A172 (cell line): ENCODE data around the gene C4orf36. TPM values are rescaled to one million over a fixed set of nuclear protein-coding genes. Genes with fewer than 3 reads are reported as not detected.

Experiments used
- DNase-seq: peaks from one replicate; pipeline ENCODE4 v3.0.0-alpha.2; 2015; ENCODE audit warnings: low spot score
- total RNA-seq: library from RNA; depleted of rRNA; stranded (reverse); fragments of >200 nt; shearing (Covaris generic); gene quantifications from 2 replicates; pipeline ENCODE4 v1.2.3, GENCODE V29; 2014; rRNA removed

Gene C4orf36
- total RNA-seq, result 2.9 TPM in 1 of 2 replicates, not detected in the other

DNA sequence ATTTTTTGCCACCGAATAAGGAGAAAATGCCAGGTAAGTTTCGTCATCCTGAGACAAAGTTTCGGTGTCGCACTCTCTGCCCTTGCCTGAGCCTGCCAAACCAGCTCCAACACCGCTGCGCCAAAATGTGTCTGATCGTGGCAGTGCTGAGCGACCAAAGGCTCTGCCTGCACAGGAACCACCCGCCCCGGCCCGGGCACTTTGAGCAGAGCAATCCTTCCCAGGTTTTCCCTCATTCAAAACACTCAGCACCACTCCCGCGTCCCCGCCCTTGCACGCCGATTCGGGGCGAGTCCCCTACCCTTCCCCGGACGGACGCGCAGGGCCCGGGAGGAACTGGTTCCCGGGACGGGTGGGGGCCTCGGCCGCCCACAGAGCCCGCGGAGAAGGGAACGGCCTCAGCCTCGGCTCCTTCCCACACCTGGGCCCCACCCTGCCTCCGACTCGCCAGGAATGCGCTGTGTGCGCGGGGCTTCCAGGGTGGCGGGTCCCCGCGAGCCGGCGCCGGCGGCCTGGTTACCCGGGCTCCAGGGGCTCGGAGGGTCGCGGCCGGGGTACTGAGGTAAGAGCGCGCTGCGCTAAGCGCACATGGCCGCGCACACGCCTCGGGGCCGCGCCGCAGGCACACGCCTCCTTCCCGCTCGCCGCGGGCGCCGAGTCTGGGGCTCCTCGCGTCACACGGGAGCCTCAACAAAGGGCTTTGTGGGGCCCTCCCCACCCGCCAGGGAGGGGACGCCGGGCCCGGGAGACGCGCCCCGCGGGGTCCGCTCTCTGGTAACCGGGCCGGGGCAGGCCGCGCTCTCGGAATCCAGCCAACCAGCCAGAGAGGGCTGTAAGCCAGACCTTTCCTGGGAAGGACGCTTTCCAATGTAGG lies at the start of gene C4orf36:
Gene C4orf36, minus strand, starts transcription at position 661 of the 874 bp plus-strand sequence. CDS start 902 bp downstream, outside the sequence.
- peak; percentile 49 for DNase-seq

- no peak for DNase-seq
Observed at GRCh38 chr4:86940920-86941460, 48.8 kb upstream of the C4orf36 start.

DNA sequence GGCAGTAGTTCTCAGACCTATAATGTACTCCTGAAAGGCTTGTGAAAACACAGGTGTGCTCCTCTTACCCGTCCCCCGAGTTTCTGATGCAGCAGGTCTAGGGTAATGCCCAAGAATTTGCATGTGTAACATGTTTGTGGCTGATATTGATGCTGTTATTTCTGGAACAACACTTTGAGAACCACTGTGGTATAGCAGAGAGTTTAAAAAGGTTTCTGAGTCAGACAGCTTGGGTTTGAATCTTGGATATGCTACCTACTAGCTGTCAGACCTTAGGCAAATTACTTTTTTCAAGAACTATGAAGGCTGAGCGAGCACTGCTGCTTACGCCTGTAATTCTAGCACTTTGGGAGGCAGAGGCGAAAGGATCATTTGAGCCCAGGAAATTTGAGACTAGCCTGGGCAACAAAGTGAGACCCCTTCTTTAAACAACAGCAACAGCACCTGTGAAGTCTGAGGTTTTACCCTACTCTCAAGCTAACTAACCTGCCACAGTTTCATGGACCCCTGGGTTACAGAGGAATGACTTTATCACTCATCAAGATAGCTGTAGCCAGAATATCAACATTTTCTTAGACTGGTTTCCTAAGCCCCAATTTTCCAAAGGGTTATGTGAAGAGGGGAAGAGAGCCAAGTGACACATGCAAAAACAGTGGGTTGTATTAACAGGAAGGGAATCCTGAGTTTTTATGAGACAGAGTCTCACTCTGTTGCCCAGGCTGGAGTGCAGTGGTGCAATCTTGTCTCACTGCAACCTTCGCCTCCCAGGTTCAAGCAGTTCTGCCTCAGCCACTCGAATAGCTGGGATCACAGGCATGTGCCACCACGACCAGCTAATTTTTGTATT lies 47.7 kb upstream of the C4orf36 start:
- no peak for DNase-seq

DNA sequence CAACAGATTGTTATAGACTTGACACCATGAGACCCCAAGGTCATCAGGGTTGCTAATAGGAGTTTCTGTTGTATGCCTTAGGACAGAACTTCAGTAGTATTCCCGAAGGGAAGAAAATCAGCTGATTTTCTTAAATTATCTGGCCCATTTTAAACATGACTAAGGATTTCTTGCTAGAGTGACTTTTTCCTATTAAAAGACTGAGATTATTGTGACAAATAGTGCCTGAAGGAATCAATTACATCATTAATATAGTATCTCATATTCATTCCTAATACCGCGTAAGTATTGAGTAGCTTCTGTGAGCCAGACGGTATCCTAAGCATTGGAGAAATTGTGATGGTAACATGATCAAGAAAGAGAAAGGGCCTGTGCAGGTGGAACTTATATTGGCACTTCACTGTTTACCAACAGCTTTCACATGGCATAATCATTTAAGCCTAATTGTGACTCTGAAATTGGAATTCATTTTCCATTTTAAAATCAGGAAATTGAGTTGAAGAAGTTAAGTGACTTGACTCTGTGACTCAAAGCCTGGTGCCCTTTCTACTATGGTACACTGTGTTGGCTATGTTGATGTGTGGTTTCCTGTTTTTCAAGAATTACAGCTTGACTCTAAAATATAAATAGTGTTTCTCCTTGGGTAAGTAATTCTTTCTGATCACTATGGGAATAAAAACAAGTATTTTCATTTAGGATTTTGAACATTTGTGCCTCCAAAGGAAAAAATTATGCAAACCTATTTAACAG lies 46.7 kb upstream of the C4orf36 start:
- no peak for DNase-seq

GRCh38 chr4:86935853-86936733 lies 43.9 kb upstream of the C4orf36 start:
- peak; percentile 75 for DNase-seq

GRCh38 chr4:86935566-86935852 lies 43.3 kb upstream of the C4orf36 start:
- no peak for DNase-seq

- peak; percentile 79 for DNase-seq
Observed at GRCh38 chr4:86934771-86935565, 42.7 kb upstream of the C4orf36 start, which contains the start of gene AFF1. AFF1 (plus strand) TSS chr4:86935011; CDS start chr4:86948534, 13,523 bp downstream.

- DNase-seq, result no peak
Observed at GRCh38 chr4:86934147-86934770, 42.0 kb upstream of the C4orf36 start.

DNA sequence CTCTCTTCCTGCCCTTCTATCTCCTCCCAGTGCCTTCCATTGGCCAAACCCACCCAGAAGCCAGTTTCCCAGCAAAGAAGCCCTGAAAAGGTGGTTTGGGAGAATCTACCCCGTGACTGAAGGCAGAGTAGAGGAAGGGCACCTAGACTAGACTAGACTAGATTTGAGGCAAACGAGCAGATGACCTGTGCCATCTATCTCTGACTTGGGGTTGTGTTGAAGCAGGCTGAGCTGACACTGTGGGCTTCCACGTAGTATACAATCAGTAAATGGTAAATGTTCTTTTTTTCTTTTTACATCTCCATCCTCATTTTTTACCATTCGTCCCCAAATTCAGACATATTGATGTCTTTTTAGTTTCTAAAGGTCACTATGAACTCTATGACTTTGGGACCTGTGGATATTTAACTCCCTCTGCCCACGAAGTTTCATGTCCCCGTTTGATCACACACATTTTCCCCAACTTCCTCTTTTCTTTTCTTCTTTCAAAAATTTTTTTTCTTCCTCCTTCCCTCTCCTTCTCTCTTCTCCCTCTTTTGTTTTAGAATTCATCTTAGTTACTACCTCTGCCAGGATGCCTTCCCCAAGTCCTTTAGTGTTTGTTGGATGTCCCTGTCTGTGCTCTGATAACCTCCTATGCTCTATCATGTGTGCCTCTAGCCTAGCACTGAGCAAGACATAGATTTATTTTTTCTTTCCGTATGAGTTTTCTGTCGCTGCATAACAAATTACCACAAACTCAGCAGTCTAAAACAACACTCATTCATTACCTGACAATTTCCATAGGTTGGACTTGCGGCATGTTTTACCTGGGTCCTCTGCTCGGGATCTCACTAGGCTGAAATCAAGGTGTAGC lies 36.4 kb upstream of the C4orf36 start:
- no peak for DNase-seq

- peak; percentile 37 for DNase-seq
Observed at GRCh38 chr4:86927843-86928395, 35.7 kb upstream of the C4orf36 start.

DNA sequence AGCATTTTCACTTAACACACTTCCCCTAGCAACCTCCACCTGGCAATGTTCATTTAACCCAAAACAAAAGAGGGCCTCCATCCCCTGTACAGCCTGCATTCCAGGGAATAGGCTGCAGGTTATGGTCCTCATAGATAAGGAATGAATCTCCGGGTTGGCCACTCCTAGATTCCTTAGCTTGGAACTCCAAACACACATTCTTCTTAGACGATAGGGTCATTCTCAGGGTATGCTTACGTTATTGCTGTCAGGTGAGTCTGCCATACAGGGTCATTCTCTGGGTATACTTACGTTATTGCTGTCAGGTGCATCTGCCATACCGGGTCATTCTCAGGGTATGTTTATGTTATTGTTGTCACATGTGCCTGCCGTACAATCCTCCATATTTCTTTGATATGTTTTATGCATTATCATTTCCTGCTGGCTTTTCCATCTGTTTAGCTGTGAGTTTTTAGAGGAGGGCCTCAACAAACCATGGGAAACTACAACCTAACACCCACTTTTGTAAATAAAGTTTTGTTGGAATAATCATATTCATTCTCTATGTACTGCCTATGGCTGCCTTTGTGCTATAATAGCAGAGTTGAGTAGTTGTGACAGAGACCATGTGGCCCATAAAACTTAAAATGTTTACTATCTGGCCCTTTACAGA lies 34.3 kb upstream of the C4orf36 start:
- DNase-seq, result no peak

DNA sequence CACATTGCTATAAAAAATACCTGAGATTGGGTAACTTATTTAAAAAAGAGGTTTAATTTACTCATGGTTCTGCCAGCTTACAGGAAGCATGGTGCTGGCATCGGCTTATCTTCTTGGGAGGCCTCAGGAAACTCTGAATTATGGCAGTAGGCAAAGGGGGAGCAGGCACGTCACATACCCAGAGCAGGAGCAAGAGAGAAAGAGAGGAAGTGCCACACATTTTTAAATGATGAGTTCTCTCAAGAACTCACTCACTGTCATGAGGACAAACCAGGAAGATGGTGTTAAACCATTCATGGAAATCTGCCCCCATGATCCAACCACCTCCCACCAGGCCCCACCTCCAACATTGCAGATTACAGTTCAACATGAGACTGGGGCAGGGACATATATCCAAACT lies 32.6 kb upstream of the C4orf36 start:
- DNase-seq, result peak; percentile 84

GRCh38 chr4:86921608-86922252 lies 29.5 kb upstream of the C4orf36 start:
- DNase-seq, result no peak

DNA sequence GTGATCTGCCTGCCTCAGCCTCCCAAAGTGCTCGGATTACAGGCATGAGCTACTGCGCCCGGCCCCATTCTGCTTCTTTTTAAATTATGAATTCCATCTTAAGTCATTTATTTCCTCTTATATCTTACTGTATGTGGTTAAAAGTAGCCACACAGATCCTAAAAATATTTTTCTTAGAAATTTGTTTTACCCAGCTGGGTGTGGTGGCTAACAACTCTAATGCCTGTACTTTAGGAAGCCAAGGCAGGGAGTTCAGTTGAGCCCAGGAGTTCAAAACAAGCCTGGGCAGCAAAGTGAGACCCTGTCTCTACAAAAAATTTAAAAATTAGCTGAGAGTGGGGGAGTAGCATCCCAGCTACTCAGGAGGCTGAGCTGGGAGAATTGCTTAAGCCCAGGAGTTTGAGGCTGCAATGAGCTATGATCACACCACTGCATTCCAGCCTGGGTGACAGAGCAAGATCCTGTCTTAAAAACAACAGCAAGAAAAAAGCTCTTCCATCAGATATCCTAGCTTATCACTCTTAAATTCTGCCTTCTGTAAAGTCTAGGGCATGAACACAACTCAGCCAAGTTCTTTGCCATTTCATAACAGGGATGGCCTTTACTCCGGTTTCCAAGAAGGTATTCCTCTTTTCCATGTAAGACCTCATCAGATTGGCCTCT lies 27.5 kb upstream of the C4orf36 start:
- DNase-seq, result no peak

DNA sequence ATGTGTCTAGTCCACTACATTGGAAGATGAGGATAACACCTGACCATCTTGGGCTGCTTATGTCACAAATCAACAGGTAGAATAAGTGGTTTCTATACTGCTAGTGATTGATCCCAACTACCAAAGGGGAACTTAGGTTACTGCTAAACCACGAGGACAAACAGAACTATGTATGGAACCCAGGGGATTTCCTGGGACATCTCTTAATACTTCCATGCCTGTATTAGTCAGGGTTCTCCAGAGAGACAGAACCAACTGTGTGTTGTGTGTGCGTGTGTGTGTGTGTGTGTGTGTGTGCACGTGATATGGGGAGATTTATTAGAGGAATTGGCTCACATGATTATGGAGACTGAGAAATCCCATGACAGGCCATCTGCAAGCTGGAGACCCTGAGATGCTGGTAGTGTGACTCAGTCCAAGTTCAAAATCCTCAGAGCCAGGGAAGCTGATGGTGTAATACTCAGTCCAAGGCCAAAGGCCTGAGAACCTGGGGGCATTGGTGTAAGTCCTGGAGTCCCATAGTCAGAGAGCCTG lies 26.4 kb upstream of the C4orf36 start:
- peak; percentile 46 for DNase-seq
